ENCODE results near the gene NR3C2. TPM values are rescaled to one million over a fixed set of nuclear protein-coding genes. Genes with fewer than 3 reads are reported as not detected.

The NR3C2 gene
- polyA plus RNA-seq, 1 donor from 2014 or later: 0.06 TPM

GRCh38 chr4:148289740-148290139 is 152.5 kb downstream of the NR3C2 start:
- Histone ChIP-seq H3K36me3 (ENCODE audit: insufficient read depth, low read length) (no peaks in the 10 kb centered on the region), H3K79me2 (replicated peaks; ENCODE audit: insufficient read depth, low read length) (no peaks in the 10 kb centered on the region), H3K9me3 (ENCODE audit: low read length) (no peaks in the 10 kb centered on the region), H3K4me3 (ENCODE audit: low read length) (no peak overlapping the region), H3K27me3 (ENCODE audit: insufficient read depth, low read depth, low read length) (no peaks in the 10 kb centered on the region), H4K20me1 (ENCODE audit: insufficient read depth) (no peaks in the 10 kb centered on the region), H3K27ac (ENCODE audit: low read length) (no peak overlapping the region), H3K9me2 (ENCODE audit: insufficient read depth, low read length) (no peaks in the 10 kb centered on the region), H3F3A (ENCODE audit: insufficient read depth, low read length, poor library complexity, severe bottlenecking) (no peaks in the 10 kb centered on the region), H3K9ac (ENCODE audit: low read length) (no peak overlapping the region), H3K4me2 (ENCODE audit: low read length) (no peak overlapping the region), H2AFZ (ENCODE audit: low read depth, low read length) (no peak overlapping the region)
- no peak for TF ChIP-seq POLR2AphosphoS5 (IDR thresholded peaks at IDR 0.05)
- TF ChIP-seq MXI1 (conservative IDR thresholded peaks at IDR 0.05; ENCODE audit: poor library complexity, severe bottlenecking): no peak
- TF ChIP-seq SMC3 (conservative IDR thresholded peaks at IDR 0.05; ENCODE audit: poor library complexity): no peak
- TF ChIP-seq, protein P1, sequence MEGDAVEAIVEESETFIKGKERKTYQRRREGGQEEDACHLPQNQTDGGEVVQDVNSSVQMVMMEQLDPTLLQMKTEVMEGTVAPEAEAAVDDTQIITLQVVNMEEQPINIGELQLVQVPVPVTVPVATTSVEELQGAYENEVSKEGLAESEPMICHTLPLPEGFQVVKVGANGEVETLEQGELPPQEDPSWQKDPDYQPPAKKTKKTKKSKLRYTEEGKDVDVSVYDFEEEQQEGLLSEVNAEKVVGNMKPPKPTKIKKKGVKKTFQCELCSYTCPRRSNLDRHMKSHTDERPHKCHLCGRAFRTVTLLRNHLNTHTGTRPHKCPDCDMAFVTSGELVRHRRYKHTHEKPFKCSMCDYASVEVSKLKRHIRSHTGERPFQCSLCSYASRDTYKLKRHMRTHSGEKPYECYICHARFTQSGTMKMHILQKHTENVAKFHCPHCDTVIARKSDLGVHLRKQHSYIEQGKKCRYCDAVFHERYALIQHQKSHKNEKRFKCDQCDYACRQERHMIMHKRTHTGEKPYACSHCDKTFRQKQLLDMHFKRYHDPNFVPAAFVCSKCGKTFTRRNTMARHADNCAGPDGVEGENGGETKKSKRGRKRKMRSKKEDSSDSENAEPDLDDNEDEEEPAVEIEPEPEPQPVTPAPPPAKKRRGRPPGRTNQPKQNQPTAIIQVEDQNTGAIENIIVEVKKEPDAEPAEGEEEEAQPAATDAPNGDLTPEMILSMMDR (IDR thresholded peaks at IDR 0.05; ENCODE audit: poor library complexity, severe bottlenecking): no peak
- TF ChIP-seq RAD21 (conservative IDR thresholded peaks at IDR 0.05): no peak
- no peak for TF ChIP-seq REST (IDR thresholded peaks at IDR 0.05; ENCODE audit: borderline replicate concordance)
- TF ChIP-seq TAF1 (IDR thresholded peaks at IDR 0.05; ENCODE audit: low read depth): no peak
- TF ChIP-seq EZH2 (IDR thresholded peaks at IDR 0.05; ENCODE audit: borderline replicate concordance, insufficient read depth, low read length, poor library complexity, severe bottlenecking): no peak
- no peak for TF ChIP-seq EP300 (conservative IDR thresholded peaks at IDR 0.05; ENCODE audit: poor library complexity, severe bottlenecking)

- H3K79me2 ChIP-seq (replicated peaks; ENCODE audit: insufficient read depth, low read length): no peaks in the 10 kb centered on the region
- H3K27ac ChIP-seq (ENCODE audit: low read length): no peak overlapping the region
- H2AFZ ChIP-seq (ENCODE audit: low read depth, low read length): no peak overlapping the region
- TF ChIP-seq MXI1 (conservative IDR thresholded peaks at IDR 0.05; ENCODE audit: poor library complexity, severe bottlenecking) (no peak), POLR2AphosphoS5 (IDR thresholded peaks at IDR 0.05) (no peak), TAF1 (IDR thresholded peaks at IDR 0.05; ENCODE audit: low read depth) (no peak), SMC3 (conservative IDR thresholded peaks at IDR 0.05; ENCODE audit: poor library complexity) (no peak), RAD21 (conservative IDR thresholded peaks at IDR 0.05) (no peak), REST (IDR thresholded peaks at IDR 0.05; ENCODE audit: borderline replicate concordance) (no peak)
- TF ChIP-seq, protein P1 (IDR thresholded peaks at IDR 0.05; ENCODE audit: poor library complexity, severe bottlenecking): no peak
- no peak overlapping the region for H3K4me3 ChIP-seq (ENCODE audit: low read length)
- no peaks in the 10 kb centered on the region for H3K27me3 ChIP-seq (ENCODE audit: insufficient read depth, low read depth, low read length)
- H4K20me1 ChIP-seq (ENCODE audit: insufficient read depth): no peaks in the 10 kb centered on the region
- no peaks in the 10 kb centered on the region for H3K36me3 ChIP-seq (ENCODE audit: insufficient read depth, low read length)
- no peak overlapping the region for H3K9ac ChIP-seq (ENCODE audit: low read length)
- no peaks in the 10 kb centered on the region for H3K9me2 ChIP-seq (ENCODE audit: insufficient read depth, low read length)
- H3K9me3 ChIP-seq (ENCODE audit: low read length): no peaks in the 10 kb centered on the region
- no peak overlapping the region for H3K4me2 ChIP-seq (ENCODE audit: low read length)
- no peaks in the 10 kb centered on the region for H3F3A ChIP-seq (ENCODE audit: insufficient read depth, low read length, poor library complexity, severe bottlenecking)
Measured at GRCh38 chr4:148288448-148288847, 153.8 kb downstream of the NR3C2 start.

Measured in neural cell (in vitro differentiated cells).